Suprapubic skin (tissue), 4 donors: ENCODE data around the gene SNAPIN.

Experiments used
- CTCF ChIP-seq, 2 donors: fragments of 200-600 bp in 1 of 2; fragments of 450-650 bp in 1 of 2; sonication (generic) in 1 of 2; IDR thresholded peaks; one replicate each; pipeline ENCODE4 v1.5.1; 2016 to 2019; ENCODE audit warnings: antibody characterized with exemption in 2 of 2, mild to moderate bottlenecking in 1 of 2, moderate library complexity in 1 of 2
- EP300 ChIP-seq: sonication (generic); formaldehyde crosslinking; IDR thresholded peaks from one replicate; pipeline ENCODE4 v1.6.1; 2017; ENCODE audit warnings: antibody characterized with exemption
- POLR2A ChIP-seq, 2 donors: fragments of 450-650 bp; IDR thresholded peaks; one replicate each; pipeline ENCODE4 v1.6.1; 2017; ENCODE audit warnings: antibody characterized with exemption in 2 of 2, mild to moderate bottlenecking in 2 of 2, moderate library complexity in 2 of 2
- POLR2AphosphoS5 ChIP-seq, 3 donors: sonication (generic); formaldehyde crosslinking; IDR thresholded peaks; one replicate each; pipeline ENCODE4 v1.6.1; 2017; ENCODE audit warnings: antibody characterized with exemption in 3 of 3

GRCh38 chr1:153661111-153661708 lies 2.7 kb downstream of the SNAPIN start:
- TF ChIP-seq CTCF (IDR thresholded peaks at IDR 0.05) = no peak
- TF ChIP-seq POLR2A (IDR thresholded peaks at IDR 0.05) = no peak
- TF ChIP-seq POLR2AphosphoS5 (IDR thresholded peaks at IDR 0.05) = no peak
- TF ChIP-seq EP300 = no peak
